ENCODE results near the gene CENPA.

GRCh38 chr2:26742048-26742770 lies 43.6 kb upstream of the CENPA start:
- TF ChIP-seq POLR2A (IDR thresholded peaks at IDR 0.05; ENCODE audit: low read depth, low read length) (no peak), POLR2AphosphoS5 (IDR thresholded peaks at IDR 0.05; ENCODE audit: low read depth, low read length) (no peak)
